Activated effector memory CD4-positive, alpha-beta T cell treated with anti-CD3 and anti-CD28 coated beads, Interleukin-2, amount 50 U/mL, for 16 hours (primary cell): ENCODE data around the gene NDUFS6.

ENCODE experiments used
- DNase-seq: peaks from one replicate; pipeline ENCODE4 v3.0.0-alpha.2; 2020

The NDUFS6 gene

DNA sequence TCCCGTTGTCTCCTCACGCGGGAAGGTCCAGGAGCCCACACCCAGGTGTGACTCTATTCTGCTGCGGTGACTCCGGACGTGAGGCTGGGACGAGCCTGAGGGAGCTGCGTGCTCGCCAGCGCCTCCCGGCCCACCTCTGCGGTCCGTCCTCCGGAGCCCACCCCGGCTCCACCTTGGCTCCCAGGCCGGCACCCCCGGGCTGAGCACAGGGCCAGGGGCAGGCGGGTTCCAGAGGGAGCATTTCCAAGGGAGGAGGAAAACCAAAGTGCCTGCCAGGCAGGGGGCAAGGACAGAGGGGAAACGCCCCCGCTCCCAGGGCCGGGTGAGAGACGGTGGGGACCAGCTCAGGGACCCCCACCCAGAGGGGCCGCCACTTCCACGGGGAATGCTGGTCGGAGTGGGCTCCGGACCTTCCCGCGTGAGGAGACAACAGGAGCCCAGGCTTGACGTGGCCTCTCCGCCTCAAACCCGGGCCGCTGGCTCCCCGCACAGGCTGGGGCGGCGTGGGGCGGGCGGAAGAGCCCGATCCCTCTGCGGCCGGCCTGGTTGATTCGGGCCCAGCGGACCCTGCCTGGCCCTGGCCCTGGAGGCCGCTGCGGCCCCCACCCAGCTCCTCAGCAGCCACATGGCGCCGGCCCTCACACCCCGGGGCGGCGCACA lies 55.5 kb downstream of the NDUFS6 start:
- DNase-seq = no peak

DNA sequence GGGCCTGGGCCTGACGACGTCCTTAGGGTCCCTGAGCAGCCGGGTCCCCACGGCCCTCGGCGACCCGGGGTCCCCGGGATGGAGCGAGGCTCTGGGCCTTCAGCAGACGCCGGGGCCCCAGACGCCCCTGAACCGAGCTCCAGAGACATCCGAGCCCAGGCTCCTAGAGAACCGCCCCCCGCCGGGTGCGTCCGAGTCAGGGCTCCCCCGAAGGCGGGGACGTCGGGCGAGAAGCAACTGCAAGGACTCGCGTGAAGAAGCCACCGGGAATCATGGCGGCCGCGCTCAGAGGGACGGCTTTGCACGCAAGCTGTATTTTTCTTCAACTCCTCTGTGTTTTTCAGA lies 56.0 kb downstream of the NDUFS6 start:
- DNase-seq = no peak

DNA sequence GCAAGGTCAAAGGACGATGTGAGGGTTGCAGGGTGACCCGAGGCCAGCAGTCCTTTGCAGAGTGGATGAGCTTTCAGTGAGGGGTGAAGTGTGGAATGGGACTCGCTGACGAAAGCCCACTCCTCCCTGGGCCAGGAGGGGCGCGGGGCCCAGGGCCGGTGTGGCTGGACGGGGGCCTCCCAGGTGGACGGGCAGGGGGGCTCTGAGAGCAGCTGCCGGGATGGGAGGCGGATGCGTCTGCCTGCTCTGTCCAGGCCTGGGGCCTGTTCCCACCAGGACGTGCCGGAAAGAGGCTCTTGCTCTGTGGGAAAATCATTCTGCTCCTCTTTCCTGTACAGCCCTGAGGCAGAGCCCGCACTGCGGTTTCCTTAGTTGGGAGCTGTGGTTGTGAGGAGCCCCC lies 57.2 kb downstream of the NDUFS6 start:
- DNase-seq = no peak

DNA sequence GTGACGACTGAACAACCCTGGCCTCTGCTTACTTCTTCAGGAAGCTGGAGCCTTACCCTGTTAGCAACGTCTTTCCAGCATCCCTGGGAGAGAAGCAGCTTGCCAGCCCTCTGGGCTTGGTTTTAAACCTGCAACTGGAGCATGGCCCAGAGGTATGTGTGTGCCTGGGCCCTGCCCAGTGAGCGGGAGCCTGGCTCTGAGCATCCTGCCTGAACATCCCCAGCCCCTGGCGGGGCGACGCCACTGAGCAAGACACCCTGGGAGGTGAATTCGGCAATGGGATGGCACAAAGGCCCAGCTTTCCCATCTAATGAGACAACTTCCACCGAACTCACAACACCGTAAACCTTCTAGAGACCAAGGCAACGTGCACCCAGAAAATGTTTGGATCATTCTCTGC lies 57.9 kb downstream of the NDUFS6 start:
- no peak for DNase-seq

DNA sequence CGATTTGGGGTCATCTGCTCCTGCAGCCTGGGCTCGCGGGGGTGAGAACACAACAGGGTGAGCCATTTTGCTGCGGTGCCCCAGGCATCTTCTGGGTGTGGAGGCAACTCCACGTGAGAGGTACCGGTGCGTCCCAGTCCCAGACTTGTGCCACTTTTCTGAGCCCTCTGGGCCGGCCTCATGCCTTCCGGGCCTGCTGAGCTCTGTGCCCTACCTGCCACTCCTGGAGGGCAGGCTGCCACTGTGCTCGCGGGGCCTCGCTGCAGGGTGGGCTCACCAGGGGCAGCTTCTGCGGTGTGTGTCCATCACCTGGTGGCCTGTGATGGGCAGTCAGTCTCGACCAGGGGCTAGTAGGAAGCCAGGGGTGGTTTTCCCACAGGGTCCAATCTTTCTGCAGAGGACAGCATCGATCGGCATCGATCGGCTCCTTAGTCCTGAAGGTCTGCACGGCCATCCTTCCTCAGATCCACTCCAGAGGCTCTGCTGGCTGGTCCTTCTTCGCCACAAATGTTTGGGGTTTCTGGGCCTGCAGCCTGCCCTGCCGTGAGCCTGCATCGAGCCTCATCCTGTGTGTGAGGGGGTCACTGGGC lies 58.9 kb downstream of the NDUFS6 start:
- DNase-seq = no peak

DNA sequence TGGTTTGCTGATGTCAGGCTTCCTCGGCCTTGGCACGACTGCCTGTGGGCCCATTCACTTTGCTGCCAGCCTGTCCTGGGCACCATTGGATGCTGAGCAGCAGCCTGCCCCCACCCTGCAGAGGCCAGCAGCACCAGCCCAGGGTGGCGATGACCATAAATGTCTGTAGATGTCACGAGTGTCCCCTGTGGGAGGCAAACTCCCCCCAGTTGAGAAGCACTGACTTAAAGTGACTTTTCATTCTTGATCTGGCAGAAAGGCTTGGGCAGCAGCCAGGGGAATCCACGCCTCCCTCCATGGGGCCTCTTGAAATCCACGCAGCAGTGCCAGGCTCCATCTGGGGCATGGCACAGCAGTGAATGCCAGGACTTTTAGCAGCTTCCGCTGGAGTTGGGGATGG lies 59.7 kb downstream of the NDUFS6 start:
- DNase-seq = no peak

DNA sequence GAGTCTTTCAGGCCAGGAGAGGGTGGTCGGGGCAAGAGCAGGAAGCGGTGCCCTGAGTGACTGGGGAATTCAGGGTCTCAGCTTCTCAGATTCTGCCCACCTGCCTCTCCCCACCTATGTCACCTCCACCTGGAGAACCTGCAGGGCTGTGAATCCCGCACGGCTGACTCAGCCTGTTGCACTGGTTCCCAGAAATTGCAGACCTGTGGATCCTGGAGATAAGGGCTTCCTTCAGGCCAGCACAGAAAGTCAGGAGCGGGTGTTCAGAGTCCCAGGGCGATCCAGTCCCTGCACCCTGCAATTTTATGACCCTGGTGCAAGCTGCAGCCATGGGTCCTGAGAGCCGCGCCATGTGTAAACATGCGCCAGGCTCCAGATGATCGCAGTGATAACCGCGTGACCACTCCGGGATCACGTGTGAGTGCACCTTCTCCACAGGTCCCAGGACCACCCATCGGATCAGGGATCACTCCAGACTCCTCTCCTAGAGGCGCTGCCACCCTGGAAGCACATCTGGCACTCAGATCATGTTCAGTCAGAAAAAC lies 63.8 kb downstream of the NDUFS6 start:
- no peak for DNase-seq

DNA sequence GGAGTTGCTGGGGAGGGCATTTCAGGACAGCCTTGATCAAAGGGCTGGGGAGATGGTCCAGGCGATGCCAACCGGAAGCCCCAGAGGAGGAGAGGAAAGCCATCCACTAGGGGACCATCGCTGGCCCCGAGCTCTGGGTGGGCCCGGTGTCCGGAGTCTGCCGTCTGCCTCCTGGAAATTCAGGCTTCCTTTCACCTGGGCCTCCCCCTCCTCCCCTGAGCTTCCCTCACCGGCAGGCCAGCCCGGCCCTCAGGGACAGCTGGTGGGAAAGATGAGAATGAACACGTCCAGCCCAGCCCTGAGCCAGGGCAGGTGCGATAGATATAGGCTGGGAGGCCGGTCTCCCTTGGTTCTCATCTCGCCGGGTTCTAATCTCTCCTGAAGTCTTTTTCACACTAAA lies 64.3 kb downstream of the NDUFS6 start:
- DNase-seq = no peak
